ENCODE data around the gene CHTOP. TPM values are rescaled to one million over a fixed set of nuclear protein-coding genes. Genes with fewer than 3 reads are reported as not detected.
A peak's percentile ranks its signal among the peaks of the same experiment; 100 is the strongest.

CHTOP gene
- total RNA-seq, 3 donors from 2014 or later = 37.1 to 112 (median 71.8) TPM

DNA sequence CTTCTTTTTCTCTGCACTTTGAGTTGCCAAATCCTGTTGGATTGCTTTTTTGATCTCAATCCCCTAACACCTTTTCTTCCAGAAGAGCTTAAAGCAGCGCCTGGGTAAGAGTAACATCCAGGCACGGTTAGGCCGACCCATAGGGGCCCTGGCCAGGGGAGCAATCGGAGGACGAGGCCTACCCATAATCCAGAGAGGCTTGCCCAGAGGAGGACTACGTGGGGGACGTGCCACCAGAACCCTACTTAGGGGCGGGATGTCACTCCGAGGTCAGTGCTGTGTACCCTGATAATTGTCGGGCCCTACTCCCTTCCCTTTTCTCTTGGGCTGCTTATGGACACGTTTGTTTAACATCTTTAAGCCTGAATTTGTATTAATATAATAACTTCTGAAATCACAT is 8.3 kb downstream of the CHTOP start:
- Histone ChIP-seq H3K4me3 (no peak overlapping the region), H3K36me3 (no peaks in the 10 kb centered on the region), H3K27ac (peak overlapping the region in 1 of 2 donors; percentile 28), H3K27me3 (no peaks in the 10 kb centered on the region), H3K4me1 (no peaks in the 10 kb centered on the region), H3K9me3 (no peaks in the 10 kb centered on the region)
- TF ChIP-seq POLR2AphosphoS5 (IDR thresholded peaks at IDR 0.05) (no peak), POLR2A (IDR thresholded peaks at IDR 0.05) (no peak)
- TF ChIP-seq, protein P1, sequence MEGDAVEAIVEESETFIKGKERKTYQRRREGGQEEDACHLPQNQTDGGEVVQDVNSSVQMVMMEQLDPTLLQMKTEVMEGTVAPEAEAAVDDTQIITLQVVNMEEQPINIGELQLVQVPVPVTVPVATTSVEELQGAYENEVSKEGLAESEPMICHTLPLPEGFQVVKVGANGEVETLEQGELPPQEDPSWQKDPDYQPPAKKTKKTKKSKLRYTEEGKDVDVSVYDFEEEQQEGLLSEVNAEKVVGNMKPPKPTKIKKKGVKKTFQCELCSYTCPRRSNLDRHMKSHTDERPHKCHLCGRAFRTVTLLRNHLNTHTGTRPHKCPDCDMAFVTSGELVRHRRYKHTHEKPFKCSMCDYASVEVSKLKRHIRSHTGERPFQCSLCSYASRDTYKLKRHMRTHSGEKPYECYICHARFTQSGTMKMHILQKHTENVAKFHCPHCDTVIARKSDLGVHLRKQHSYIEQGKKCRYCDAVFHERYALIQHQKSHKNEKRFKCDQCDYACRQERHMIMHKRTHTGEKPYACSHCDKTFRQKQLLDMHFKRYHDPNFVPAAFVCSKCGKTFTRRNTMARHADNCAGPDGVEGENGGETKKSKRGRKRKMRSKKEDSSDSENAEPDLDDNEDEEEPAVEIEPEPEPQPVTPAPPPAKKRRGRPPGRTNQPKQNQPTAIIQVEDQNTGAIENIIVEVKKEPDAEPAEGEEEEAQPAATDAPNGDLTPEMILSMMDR (IDR thresholded peaks at IDR 0.05) = no peak
- intact Hi-C loops (cut with DNase I; ENCODE audit: low total_unique reads) = loop anchor here (1.0 kb wide), 1 partner anchor 23 kb away; no protein-coding TSS in a partner anchor
- no peak for DNase-seq (ENCODE audit: low spot score in 2 of 2)

DNA sequence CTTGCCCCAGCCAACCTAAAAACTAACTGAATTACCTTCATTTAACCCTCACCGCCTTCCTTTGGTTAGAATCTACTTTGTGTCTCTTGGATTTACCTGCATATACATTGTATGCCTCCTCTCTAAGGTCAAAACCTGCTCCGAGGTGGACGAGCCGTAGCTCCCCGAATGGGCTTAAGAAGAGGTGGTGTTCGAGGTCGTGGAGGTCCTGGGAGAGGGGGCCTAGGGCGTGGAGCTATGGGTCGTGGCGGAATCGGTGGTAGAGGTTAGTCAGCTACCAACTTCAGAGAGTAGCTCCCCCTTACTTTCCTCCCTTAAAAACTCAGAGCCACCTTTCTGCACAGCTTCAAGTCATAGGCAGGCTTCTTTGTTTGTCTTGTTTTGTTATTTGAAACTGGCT is 9.2 kb downstream of the CHTOP start:
- no peaks in the 10 kb centered on the region for H3K27me3 ChIP-seq
- intact Hi-C loops (cut with DNase I; ENCODE audit: low total_unique reads) = no loop called here
- H3K4me3 ChIP-seq = no peak overlapping the region
- DNase-seq (ENCODE audit: low spot score in 2 of 2) = no peak
- no peaks in the 10 kb centered on the region for H3K36me3 ChIP-seq
- peak overlapping the region; percentile 2 to 6 for H3K27ac ChIP-seq
- no peaks in the 10 kb centered on the region for H3K9me3 ChIP-seq
- TF ChIP-seq POLR2AphosphoS5 (IDR thresholded peaks at IDR 0.05) = no peak
- TF ChIP-seq, protein P1 (IDR thresholded peaks at IDR 0.05) = no peak
- TF ChIP-seq POLR2A (IDR thresholded peaks at IDR 0.05) = no peak
- no peaks in the 10 kb centered on the region for H3K4me1 ChIP-seq

- no peak for DNase-seq (ENCODE audit: low spot score in 2 of 2)
- Histone ChIP-seq H3K4me1 (no peaks in the 10 kb centered on the region), H3K4me3 (no peak overlapping the region), H3K27me3 (no peaks in the 10 kb centered on the region), H3K9me3 (no peaks in the 10 kb centered on the region), H3K36me3 (no peaks in the 10 kb centered on the region), H3K27ac (peak overlapping the region in 1 of 2 donors; percentile 64)
- TF ChIP-seq, protein P1 (IDR thresholded peaks at IDR 0.05) = no peak
- no peak for TF ChIP-seq POLR2A (IDR thresholded peaks at IDR 0.05)
- TF ChIP-seq POLR2AphosphoS5 (IDR thresholded peaks at IDR 0.05) = no peak
- intact Hi-C loops (cut with DNase I; ENCODE audit: low total_unique reads) = no loop called here
Measured at GRCh38 chr1:153643816-153644215, 9.9 kb downstream of the CHTOP start.

DNA sequence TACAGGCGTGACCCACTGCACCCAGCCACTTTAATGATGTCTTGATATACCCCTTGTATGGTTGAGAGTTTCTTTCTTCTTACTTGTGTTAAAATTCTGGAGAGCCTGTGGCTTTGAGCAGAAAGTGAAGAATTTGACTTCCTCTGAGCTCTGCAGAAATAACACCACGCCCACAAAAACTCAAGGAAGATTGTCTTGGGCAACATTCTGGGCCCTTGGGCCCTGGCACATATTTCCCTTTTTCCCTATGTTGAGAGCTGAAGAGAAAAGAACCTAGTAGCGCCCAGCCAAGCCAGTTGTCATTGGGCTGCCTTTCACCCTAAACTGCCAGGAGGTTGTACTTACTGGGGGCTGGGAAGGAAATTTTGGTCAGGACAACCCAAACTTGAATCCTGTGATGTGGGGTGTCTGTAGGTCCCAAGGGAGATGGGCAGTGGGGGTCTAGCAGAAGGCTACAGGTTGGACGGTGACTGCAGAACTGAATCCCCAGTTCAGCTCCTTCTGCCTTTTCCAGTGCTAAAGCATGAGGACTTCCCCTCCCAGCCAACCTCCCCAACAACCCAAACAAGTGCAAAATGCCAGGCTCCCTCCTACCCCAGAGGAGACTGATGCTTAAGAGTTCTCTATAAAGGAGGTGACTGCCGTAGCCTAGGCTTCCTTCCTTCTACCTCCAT is 12.9 kb downstream of the CHTOP start:
- peaks cover 0 to 7% of the 10 kb centered on the region in 2 donors for H3K4me1 ChIP-seq
- H3K9me3 ChIP-seq = no peaks in the 10 kb centered on the region
- H3K36me3 ChIP-seq = no peaks in the 10 kb centered on the region
- TF ChIP-seq POLR2A (IDR thresholded peaks at IDR 0.05) (no peak), POLR2AphosphoS5 (IDR thresholded peaks at IDR 0.05) (no peak)
- TF ChIP-seq, protein P1 (IDR thresholded peaks at IDR 0.05) = no peak
- H3K4me3 ChIP-seq = no peak overlapping the region
- intact Hi-C loops (cut with DNase I; ENCODE audit: low total_unique reads) = no loop called here
- H3K27me3 ChIP-seq = no peaks in the 10 kb centered on the region
- H3K27ac ChIP-seq = peak overlapping the region; percentile 66 to 69
- no peak for DNase-seq (ENCODE audit: low spot score in 2 of 2)

DNA sequence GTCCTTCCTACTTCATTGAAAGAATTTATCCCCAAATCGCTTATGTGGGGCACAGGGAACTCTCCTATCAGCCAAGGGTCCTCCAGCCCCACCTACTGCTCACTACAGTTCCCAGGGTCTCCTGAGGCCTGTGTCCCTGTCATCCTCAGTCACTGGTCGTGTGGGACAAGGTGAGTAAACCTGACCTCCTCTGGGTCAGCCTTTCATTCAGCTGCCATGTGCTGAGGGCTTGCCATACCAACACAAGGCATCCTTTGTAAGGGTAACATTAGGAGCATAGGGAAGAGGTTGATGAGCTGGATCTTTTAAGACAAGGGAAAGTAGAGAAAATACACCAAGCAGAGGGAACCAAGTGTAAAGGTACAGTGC is 13.5 kb downstream of the CHTOP start:
- DNase-seq (ENCODE audit: low spot score in 2 of 2) = no peak
- Histone ChIP-seq H3K27me3 (no peaks in the 10 kb centered on the region), H3K27ac (peak overlapping the region; percentile 66 to 69), H3K36me3 (no peaks in the 10 kb centered on the region), H3K4me1 (peaks cover 0 to 7% of the 10 kb centered on the region in 2 donors), H3K4me3 (no peak overlapping the region), H3K9me3 (no peaks in the 10 kb centered on the region)
- TF ChIP-seq, protein P1 (IDR thresholded peaks at IDR 0.05) = no peak
- no peak for TF ChIP-seq POLR2A (IDR thresholded peaks at IDR 0.05)
- TF ChIP-seq POLR2AphosphoS5 (IDR thresholded peaks at IDR 0.05) = no peak
- intact Hi-C loops (cut with DNase I; ENCODE audit: low total_unique reads) = no loop called here

All from breast epithelium (tissue), 4 donors.